ENCODE measurements around the gene PLXNA4. TPM values are rescaled to one million over a fixed set of nuclear protein-coding genes. Genes with fewer than 3 reads are reported as not detected.
"Not testable (repeated sequence)": the region's sequence is repeated elsewhere in the genome, so short reads cannot be mapped to it uniquely, and the experiment has no call there.

The PLXNA4 gene
- total and polyA plus RNA-seq, 2 experiments from 2014 or later: 1.9 to 4.8 TPM

- Histone ChIP-seq H3K9me3 (ENCODE audit: low read depth) (no peaks in the 10 kb centered on the region), H3K4me2 (no peak overlapping the region), H3K27me3 (no peaks in the 10 kb centered on the region), H2AFZ (no peak overlapping the region), H4K20me1 (ENCODE audit: insufficient read depth, poor library complexity, severe bottlenecking) (no peaks in the 10 kb centered on the region), H3K79me2 (no peaks in the 10 kb centered on the region), H3K36me3 (replicated peaks; ENCODE audit: insufficient read depth, low read depth) (no peaks in the 10 kb centered on the region), H3K4me3 (no peak overlapping the region), H3K27ac (no peak overlapping the region), H3K4me1 (ENCODE audit: insufficient read depth) (no peaks in the 10 kb centered on the region), H3K9me2 (replicated peaks; ENCODE audit: insufficient read depth) (no peaks in the 10 kb centered on the region)
- no peak for DNase-seq (ENCODE audit: low spot score)
- WGBS (ENCODE audit: low lambda C conversion rate, missing lambda C conversion rate): 78% methylated on average over 9 of the region's 9 CpGs
- no peak for TF ChIP-seq EZH2 (IDR thresholded peaks at IDR 0.05; ENCODE audit: borderline replicate concordance)
- TF ChIP-seq CTCF (IDR thresholded peaks at IDR 0.05; ENCODE audit: poor library complexity): no peak
- TF ChIP-seq EZH2phosphoT487 (IDR thresholded peaks at IDR 0.05; ENCODE audit: low read depth, severe bottlenecking, unreplicated experiment): no peak
These were observed 406.5 kb downstream of the PLXNA4 start for GRCh38 chr7:132169730-132170129.

GRCh38 chr7:132168239-132168638 lies 408.0 kb downstream of the PLXNA4 start:
- 97% methylated on average over 17 of the region's 17 CpGs for WGBS (ENCODE audit: low lambda C conversion rate, missing lambda C conversion rate)
- Histone ChIP-seq H3K79me2 (no peaks in the 10 kb centered on the region), H2AFZ (no peak overlapping the region), H3K4me3 (no peak overlapping the region), H3K27me3 (no peaks in the 10 kb centered on the region), H3K9me3 (ENCODE audit: low read depth) (no peaks in the 10 kb centered on the region), H4K20me1 (ENCODE audit: insufficient read depth, poor library complexity, severe bottlenecking) (no peaks in the 10 kb centered on the region), H3K4me2 (no peak overlapping the region), H3K27ac (no peak overlapping the region), H3K4me1 (ENCODE audit: insufficient read depth) (no peaks in the 10 kb centered on the region), H3K9me2 (replicated peaks; ENCODE audit: insufficient read depth) (no peaks in the 10 kb centered on the region), H3K36me3 (replicated peaks; ENCODE audit: insufficient read depth, low read depth) (no peaks in the 10 kb centered on the region)
- TF ChIP-seq EZH2 (IDR thresholded peaks at IDR 0.05; ENCODE audit: borderline replicate concordance) (no peak), CTCF (IDR thresholded peaks at IDR 0.05; ENCODE audit: poor library complexity) (no peak)
- DNase-seq (ENCODE audit: low spot score): no peak

- not testable (repeated sequence) for H3K79me2 ChIP-seq; H3K27me3 ChIP-seq; H3K27ac ChIP-seq; H3K4me2 ChIP-seq; H3K36me3 ChIP-seq (replicated peaks; ENCODE audit: insufficient read depth, low read depth); H3K9me2 ChIP-seq (replicated peaks; ENCODE audit: insufficient read depth); H4K20me1 ChIP-seq (ENCODE audit: insufficient read depth, poor library complexity, severe bottlenecking); H2AFZ ChIP-seq; H3K9me3 ChIP-seq (ENCODE audit: low read depth); DNase-seq (ENCODE audit: low spot score); H3K4me3 ChIP-seq
- 89% methylated on average over 7 of the region's 7 CpGs for WGBS (ENCODE audit: low lambda C conversion rate, missing lambda C conversion rate)
- H3K4me1 ChIP-seq (ENCODE audit: insufficient read depth): peaks cover 12% of the 10 kb centered on the region
These were observed 410.6 kb downstream of the PLXNA4 start for GRCh38 chr7:132165695-132166094.

- Histone ChIP-seq H3K27ac (no peak overlapping the region), H3K9me3 (ENCODE audit: low read depth) (no peaks in the 10 kb centered on the region), H3K4me2 (no peak overlapping the region), H3K27me3 (no peaks in the 10 kb centered on the region), H3K79me2 (no peaks in the 10 kb centered on the region), H3K36me3 (replicated peaks; ENCODE audit: insufficient read depth, low read depth) (no peaks in the 10 kb centered on the region), H2AFZ (no peak overlapping the region), H3K9me2 (replicated peaks; ENCODE audit: insufficient read depth) (no peaks in the 10 kb centered on the region), H3K4me1 (ENCODE audit: insufficient read depth) (peaks cover 12% of the 10 kb centered on the region), H4K20me1 (ENCODE audit: insufficient read depth, poor library complexity, severe bottlenecking) (no peaks in the 10 kb centered on the region), H3K4me3 (no peak overlapping the region)
- no peak for DNase-seq (ENCODE audit: low spot score)
- WGBS (ENCODE audit: low lambda C conversion rate, missing lambda C conversion rate): 37% methylated on average over 10 of the region's 12 CpGs
- TF ChIP-seq CTCF (IDR thresholded peaks at IDR 0.05; ENCODE audit: poor library complexity): no peak
- TF ChIP-seq EZH2 (IDR thresholded peaks at IDR 0.05; ENCODE audit: borderline replicate concordance): no peak
- TF ChIP-seq EZH2phosphoT487 (IDR thresholded peaks at IDR 0.05; ENCODE audit: low read depth, severe bottlenecking, unreplicated experiment): no peak
These were observed 411.6 kb downstream of the PLXNA4 start for GRCh38 chr7:132164558-132165125.

Measured in hepatocyte (in vitro differentiated cells).